Endothelial cell of umbilical vein (primary cell): ENCODE data around the gene OR9A4. TPM values are rescaled to one million over a fixed set of nuclear protein-coding genes. Genes with fewer than 3 reads are reported as not detected.

ENCODE experiments used
- BruUV-seq: library from RNA; stranded (reverse); fragments of 400-500 nt; replicated peaks from 2 replicates; lab custom pipeline; 2021; lab: Mats Ljungman, UMichigan
- CTCF ChIA-PET: fragments of 300-600, 350-600 bp; sonication (Branson Sonifier 250); formaldehyde crosslinking; loops from one replicate; lab custom pipeline; 2021; ENCODE audit warnings: antibody characterized with exemption, inconsistent platforms; lab: Charles Lee
- POLR2A ChIA-PET: fragments of 300-600, 350-600 bp; sonication (Branson Sonifier 250); formaldehyde crosslinking; loops from one replicate; lab custom pipeline; 2021; ENCODE audit warnings: antibody characterized with exemption, inconsistent platforms; lab: Charles Lee
- DNase-seq: peaks from one replicate; pipeline ENCODE4 v3.0.0-alpha.2; 2011; ENCODE audit warnings: low read depth, low spot score
- FAIRE-seq: peaks from 2 replicates; lab custom pipeline; 2011; peaks lifted over from hg19 to GRCh38; lab: Jason Lieb, UNC
- H2AFZ ChIP-seq: 2 replicates; pipeline ENCODE4 v1.6.0; 2012; ENCODE audit warnings: low read depth, low read length, control low read depth, inconsistent platforms
- H3K27ac ChIP-seq: 2 replicates; pipeline ENCODE4 v1.5.1; 2011; ENCODE audit warnings: low read depth, mild to moderate bottlenecking, control low read depth, low read length, moderate library complexity; ENCODE audit not compliant: insufficient read depth
- H3K27me3 ChIP-seq, 2 experiments: 2 replicates each; pipeline versions ENCODE4 v1.6.0 to v1.6.1; 2011; ENCODE audit warnings: low read length in 2 of 2, mixed read lengths in 1 of 2; ENCODE audit not compliant: control insufficient read depth in 2 of 2, insufficient read depth in 2 of 2
- H3K36me3 ChIP-seq, 2 experiments: 2 replicates in 1 of 2; 3 replicates in 1 of 2; pipeline ENCODE4 v1.5.1; 2011; ENCODE audit warnings: low read length in 2 of 2, mild to moderate bottlenecking in 1 of 2, moderate library complexity in 1 of 2; ENCODE audit not compliant: control insufficient read depth in 2 of 2, insufficient read depth in 2 of 2; ENCODE audit errors: extremely low read depth in 1 of 2
- H3K4me1 ChIP-seq: 3 replicates; pipeline ENCODE4 v1.5.1; 2011; ENCODE audit warnings: mild to moderate bottlenecking, low read length; ENCODE audit not compliant: control insufficient read depth, insufficient read depth; ENCODE audit errors: extremely low read depth
- H3K4me2 ChIP-seq: 2 replicates; pipeline ENCODE4 v1.6.1; 2011; ENCODE audit warnings: low read length, control low read depth, mixed read lengths; ENCODE audit not compliant: insufficient read depth
- H3K4me3 ChIP-seq, 3 experiments: fragments of 200-600 bp in 1 of 3; sonication (generic), shearing (Covaris generic) in 1 of 3; replicated peaks in 1 of 3; 2 replicates each; pipeline ENCODE4 v1.5.1; 2011 to 2016; ENCODE audit warnings: control low read depth in 3 of 3, low read length in 3 of 3, mild to moderate bottlenecking in 2 of 3, inconsistent platforms in 1 of 3, low read depth in 1 of 3, moderate library complexity in 1 of 3; ENCODE audit not compliant: insufficient read depth in 1 of 3
- H3K79me2 ChIP-seq: 2 replicates; pipeline ENCODE4 v1.6.0; 2012; ENCODE audit warnings: low read length, inconsistent platforms; ENCODE audit not compliant: control insufficient read depth, insufficient read depth
- H3K9ac ChIP-seq: replicated peaks from 2 replicates; pipeline ENCODE3; 2011; ENCODE audit warnings: low read length, control low read depth; ENCODE audit not compliant: insufficient read depth; ENCODE audit errors: extremely low read depth
- H3K9me1 ChIP-seq: replicated peaks from 3 replicates; pipeline ENCODE4 v1.6.0; 2011; ENCODE audit warnings: mild to moderate bottlenecking, low read length; ENCODE audit not compliant: control insufficient read depth, insufficient read depth; ENCODE audit errors: extremely low read depth
- H3K9me3 ChIP-seq: replicated peaks from 2 replicates; pipeline ENCODE4 v1.5.1; 2012; ENCODE audit warnings: low read length, inconsistent platforms; ENCODE audit not compliant: control insufficient read depth, insufficient read depth
- H4K20me1 ChIP-seq: replicated peaks from 2 replicates; pipeline ENCODE3; 2011; ENCODE audit warnings: mild to moderate bottlenecking, low read length; ENCODE audit not compliant: control insufficient read depth, insufficient read depth; ENCODE audit errors: extremely low read depth
- CTCF ChIP-seq, 2 donors: IDR thresholded peaks; 1 replicate in 1 of 2; 2 replicates in 1 of 2; pipeline ENCODE4 v1.5.1; 2011; ENCODE audit warnings: low read length in 2 of 2, mild to moderate bottlenecking in 2 of 2, moderate library complexity in 2 of 2, control low read depth in 1 of 2, inconsistent platforms in 1 of 2, low read depth in 1 of 2; ENCODE audit not compliant: insufficient read depth in 1 of 2; ENCODE audit errors: extremely low read depth in 1 of 2
- EZH2 ChIP-seq: IDR thresholded peaks from 2 replicates; pipeline ENCODE4 v1.6.1; 2012; ENCODE audit warnings: borderline replicate concordance, low read depth, mild to moderate bottlenecking, moderate library complexity, low read length, inconsistent platforms; ENCODE audit not compliant: severe bottlenecking
- FOS ChIP-seq: IDR thresholded peaks from 2 replicates; pipeline ENCODE4 v1.6.1; 2011; ENCODE audit warnings: mild to moderate bottlenecking, low read length, moderate library complexity, borderline replicate concordance; ENCODE audit not compliant: insufficient read depth
- GATA2 ChIP-seq: IDR thresholded peaks from 2 replicates; pipeline ENCODE4 v1.7.0; 2011; ENCODE audit warnings: low read depth, mild to moderate bottlenecking, moderate library complexity, mixed read lengths, low read length; ENCODE audit not compliant: insufficient read length, insufficient read depth
- JUN ChIP-seq: IDR thresholded peaks from 2 replicates; pipeline ENCODE4 v1.6.1; 2011; ENCODE audit warnings: borderline replicate concordance, low read depth; ENCODE audit not compliant: insufficient read length, insufficient read depth
- MAX ChIP-seq: IDR thresholded peaks from 2 replicates; pipeline ENCODE4 v1.6.1; 2011; ENCODE audit not compliant: insufficient read depth, insufficient read length
- MYC ChIP-seq: IDR thresholded peaks from one replicate; pipeline ENCODE4 v1.6.1; 2011; ENCODE audit warnings: mild to moderate bottlenecking, low read depth, low read length
- POLR2A ChIP-seq: IDR thresholded peaks from 2 replicates; pipeline ENCODE4 v1.6.1; 2012; ENCODE audit warnings: low read depth, mild to moderate bottlenecking, control low read depth, low read length
- POLR2AphosphoS5 ChIP-seq: IDR thresholded peaks from 2 replicates; pipeline ENCODE4 v1.6.1; 2012; ENCODE audit warnings: low read depth, mild to moderate bottlenecking, control low read depth, low read length, moderate library complexity; ENCODE audit not compliant: insufficient read depth
- dilution Hi-C: fragments of 300-500 bp; cut with MboI; formaldehyde crosslinking; loops from one replicate; pipeline ENCODE4 v1.15.0; 2019; ENCODE audit warnings: low sequenced_read_pairs; ENCODE audit not compliant: extremely low pct_ligation_motif_present
- intact Hi-C: fragments of 100-400 bp; cut with micrococcal nuclease; formaldehyde crosslinking; loops from one replicate; pipeline ENCODE4 v1.10.0; 2022
- polyA plus RNA-seq, 4 experiments: library from polyadenylated mRNA; depleted of rRNA in 3 of 4; stranded (reverse) in 3 of 4; unstranded in 1 of 4; fragments of >200 nt; gene quantifications; 2 replicates each; pipeline versions ENCODE4 v1.2.1 to v1.2.3, GENCODE V29; 2011 to 2012; ENCODE audit warnings: missing spikeins in 1 of 4
- total RNA-seq: library from RNA; stranded (reverse); gene quantifications from 2 replicates; pipeline ENCODE4 v1.2.3, GENCODE V29; 2021

The OR9A4 gene
- total and polyA plus RNA-seq, 2 donors (not counting 3 experiments of a cell fraction or from before 2014, with no cell fraction given) = not detected

GRCh38 chr7:141960687-141961422, 44.7 kb downstream of the OR9A4 start:
- Histone ChIP-seq H3K36me3 (no peaks in the 10 kb centered on the region), H3K9me3 (no peaks in the 10 kb centered on the region), H3K27ac (no peak overlapping the region), H3K4me1 (no peaks in the 10 kb centered on the region), H3K9ac (no peak overlapping the region), H3K4me2 (no peak overlapping the region), H3K27me3 (no peaks in the 10 kb centered on the region), H4K20me1 (no peaks in the 10 kb centered on the region), H3K9me1 (no peaks in the 10 kb centered on the region), H2AFZ (no peak overlapping the region), H3K79me2 (no peaks in the 10 kb centered on the region), H3K4me3 (no peak overlapping the region)
- no peak for TF ChIP-seq EZH2
- TF ChIP-seq JUN = no peak
- TF ChIP-seq FOS = no peak
- TF ChIP-seq POLR2AphosphoS5 = no peak
- no peak for TF ChIP-seq POLR2A
- no peak for TF ChIP-seq GATA2
- TF ChIP-seq CTCF (IDR thresholded peaks at IDR 0.05; ENCODE audit: extremely low read depth in 1 of 2, insufficient read depth in 1 of 2, low read depth in 1 of 2, low read length in 2 of 2) = no peak
- TF ChIP-seq MYC = no peak
- TF ChIP-seq MAX = no peak
- CTCF ChIA-PET = no interaction called here
- FAIRE-seq (no peak), DNase-seq (no peak)
- POLR2A ChIA-PET = no interaction called here
- dilution Hi-C loops = no loop called here
- BruUV-seq = no TSS peak
- intact Hi-C loops = no loop called here

Other genes with a start within 250 kb of the OR9A4 start
- gene DENND11, start 214.2 kb upstream of the OR9A4 start, total RNA-seq = 25.9 and 35.0 TPM in 2 replicates
- gene DENND11, start 214.2 kb upstream of the OR9A4 start, polyA plus RNA-seq = 11.6 and 14.7 TPM in 2 replicates
- not detected in 2 replicates for gene WEE2, start 208.0 kb upstream of the OR9A4 start, total RNA-seq
- not detected in 2 replicates for gene WEE2, start 208.0 kb upstream of the OR9A4 start, polyA plus RNA-seq
- 164 and 169 TPM in 2 replicates for gene SSBP1, start 178.0 kb upstream of the OR9A4 start, total RNA-seq
- 60.0 and 77.9 TPM in 2 replicates for gene SSBP1, start 178.0 kb upstream of the OR9A4 start, polyA plus RNA-seq
- 1.3 and 2.0 TPM in 2 replicates for gene TAS2R3, start 152.3 kb upstream of the OR9A4 start, total RNA-seq
- gene TAS2R3, start 152.3 kb upstream of the OR9A4 start, polyA plus RNA-seq = 0.08 TPM in 2 replicates
- 0.88 and 1.4 TPM in 2 replicates for gene TAS2R4, start 139.7 kb upstream of the OR9A4 start, total RNA-seq
- gene TAS2R4, start 139.7 kb upstream of the OR9A4 start, polyA plus RNA-seq = 0.18 and 0.30 TPM in 2 replicates
- gene TAS2R5, start 126.2 kb upstream of the OR9A4 start, total RNA-seq = 0.85 and 2.0 TPM in 2 replicates
- 1.3 and 1.6 TPM in 2 replicates for gene TAS2R5, start 126.2 kb upstream of the OR9A4 start, polyA plus RNA-seq
- gene PRSS37, start 74.9 kb upstream of the OR9A4 start, total RNA-seq = not detected in 2 replicates
- gene PRSS37, start 74.9 kb upstream of the OR9A4 start, polyA plus RNA-seq = not detected in 2 replicates
- gene CLEC5A, start 30.6 kb downstream of the OR9A4 start, total RNA-seq = not detected in 2 replicates
- not detected in 2 replicates for gene CLEC5A, start 30.6 kb downstream of the OR9A4 start, polyA plus RNA-seq
- not detected in 2 replicates for gene TAS2R38, start 57.4 kb downstream of the OR9A4 start, total RNA-seq
- not detected in 2 replicates for gene TAS2R38, start 57.4 kb downstream of the OR9A4 start, polyA plus RNA-seq
- not detected in 2 replicates for gene MGAM, start 79.5 kb downstream of the OR9A4 start, total RNA-seq
- gene MGAM, start 79.5 kb downstream of the OR9A4 start, polyA plus RNA-seq = not detected in 2 replicates
- not detected in 2 replicates for gene MGAM2, start 195.3 kb downstream of the OR9A4 start, total RNA-seq
- gene MGAM2, start 195.3 kb downstream of the OR9A4 start, polyA plus RNA-seq = not detected in 2 replicates